ENCODE measurements around the gene TLE7. TPM values are rescaled to one million over a fixed set of nuclear protein-coding genes. Genes with fewer than 3 reads are reported as not detected.

The TLE7 gene
- total and polyA plus RNA-seq, 2 of the 8 experiments (the other 6 are each of a cell fraction or from before 2014, with no cell fraction given): 0.03 TPM; not detected in 1

DNA sequence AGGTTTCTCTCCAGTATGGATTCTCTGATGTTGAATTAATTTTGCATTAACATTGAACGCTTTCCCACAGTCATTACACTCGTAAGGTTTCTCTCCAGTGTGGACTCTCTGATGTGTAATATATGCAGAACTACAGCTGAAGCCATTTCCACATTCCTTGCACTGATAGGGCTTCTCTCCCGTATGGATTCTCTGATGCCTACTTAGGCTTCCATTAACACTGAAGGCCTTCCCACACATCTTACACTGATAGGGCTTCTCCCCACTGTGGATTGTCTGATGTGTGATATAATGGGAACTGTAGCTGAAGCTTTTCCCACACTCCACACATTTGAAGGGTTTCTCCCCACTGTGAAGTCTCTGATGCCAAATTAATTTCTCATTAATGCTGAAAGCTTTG lies 7.2 kb upstream of the TLE7 start:
- no peak overlapping the region for H3K18ac ChIP-seq (ENCODE audit: extremely low read depth, low read length)
- H2BK120ac ChIP-seq (replicated peaks; ENCODE audit: low read depth, low read length): no peak overlapping the region
- H3K56ac ChIP-seq (replicated peaks; ENCODE audit: insufficient read length, low read depth, low read length): no peak overlapping the region
- no peak overlapping the region for H4K91ac ChIP-seq (replicated peaks; ENCODE audit: insufficient read length, low read length)
- H3K27me3 ChIP-seq (replicated peaks in 1 of 4; ENCODE audit: control insufficient read depth in 3 of 4, extremely low read depth in 1 of 4, insufficient read depth in 3 of 4, low read length in 3 of 4): no peaks in the 10 kb centered on the region
- no peak overlapping the region for H3K27ac ChIP-seq (ENCODE audit: low read depth, low read length)
- no peak overlapping the region for H2BK12ac ChIP-seq (ENCODE audit: low read depth, low read length)
- H3K4me1 ChIP-seq (replicated peaks in 1 of 4; ENCODE audit: control insufficient read depth in 3 of 4, insufficient read depth in 4 of 4, low read length in 3 of 4): no peaks in the 10 kb centered on the region
- H3K4ac ChIP-seq (replicated peaks; ENCODE audit: insufficient read length, low read depth, low read length): no peak overlapping the region
- no peak overlapping the region for H2BK15ac ChIP-seq (ENCODE audit: low read length)
- no peak overlapping the region for H4K8ac ChIP-seq (ENCODE audit: extremely low read depth, insufficient read depth, low read length)
- ChIA-PET POLR2A (ENCODE audit: partially characterized antibody) (interaction anchor here (1.8 kb wide), 1 partner anchor 11 kb away, joined by 7 read pairs; no protein-coding TSS in a partner anchor), CTCF (ENCODE audit: partially characterized antibody) (interaction anchor here (1.3 to 1.9 kb wide), 2 partner anchors 31 to 50 kb away, joined by 3 to 7 read pairs; no protein-coding TSS in a partner anchor)
- H3K14ac ChIP-seq (ENCODE audit: insufficient read length): no peak overlapping the region
- H3K79me2 ChIP-seq (ENCODE audit: control insufficient read depth in 1 of 2, insufficient read depth in 2 of 2, low read length in 2 of 2): no peaks in the 10 kb centered on the region
- H4K5ac ChIP-seq (ENCODE audit: insufficient read length, low read depth, low read length): no peak overlapping the region
- 89% methylated on average over 3 of the region's 3 CpGs; no CpG with 5 or more reads in 1 of the 2 experiments for WGBS, 2 experiments (ENCODE audit: extremely low coverage in 1 of 2, insufficient coverage in 1 of 2, insufficient read length in 1 of 2, insufficient replicate concordance in 2 of 2, low coverage in 1 of 2, low lambda C conversion rate in 2 of 2, missing lambda C conversion rate in 1 of 2)
- H3K23ac ChIP-seq (ENCODE audit: insufficient read length): no peak overlapping the region
- no peaks in the 10 kb centered on the region for H4K20me1 ChIP-seq (replicated peaks in 1 of 2; ENCODE audit: control insufficient read depth in 1 of 2, insufficient read depth in 2 of 2, low read length in 2 of 2)
- H3K23me2 ChIP-seq (ENCODE audit: low read depth, low read length): peaks cover 1% of the 10 kb centered on the region; the same call in 1 of the 2 replicates
- H3K9ac ChIP-seq (replicated peaks in 1 of 4; ENCODE audit: extremely low read depth in 1 of 4, low read depth in 3 of 4, low read length in 3 of 4): no peak overlapping the region
- no peak overlapping the region for H2BK5ac ChIP-seq (ENCODE audit: low read depth, low read length)
- peak overlapping the region in 1 of 4 experiments; percentile 23; a peak in 1 of 8 replicates for H3K4me3 ChIP-seq (ENCODE audit: extremely low read depth in 1 of 4, insufficient read depth in 2 of 4, low read depth in 3 of 4, low read length in 4 of 4)
- FAIRE-seq (no peak), DNase-seq (ENCODE audit: low read depth in 1 of 2, low spot score in 2 of 2) (no peak)
- no peak overlapping the region for H3K4me2 ChIP-seq (ENCODE audit: insufficient read depth in 1 of 2, low read depth in 2 of 2, low read length in 2 of 2)
- H3K9me3 ChIP-seq (ENCODE audit: insufficient read depth in 2 of 2, low read depth in 1 of 2, low read length in 1 of 2): peaks cover 58% of the 10 kb centered on the region in 2 experiments
- TF ChIP-seq, protein P1, sequence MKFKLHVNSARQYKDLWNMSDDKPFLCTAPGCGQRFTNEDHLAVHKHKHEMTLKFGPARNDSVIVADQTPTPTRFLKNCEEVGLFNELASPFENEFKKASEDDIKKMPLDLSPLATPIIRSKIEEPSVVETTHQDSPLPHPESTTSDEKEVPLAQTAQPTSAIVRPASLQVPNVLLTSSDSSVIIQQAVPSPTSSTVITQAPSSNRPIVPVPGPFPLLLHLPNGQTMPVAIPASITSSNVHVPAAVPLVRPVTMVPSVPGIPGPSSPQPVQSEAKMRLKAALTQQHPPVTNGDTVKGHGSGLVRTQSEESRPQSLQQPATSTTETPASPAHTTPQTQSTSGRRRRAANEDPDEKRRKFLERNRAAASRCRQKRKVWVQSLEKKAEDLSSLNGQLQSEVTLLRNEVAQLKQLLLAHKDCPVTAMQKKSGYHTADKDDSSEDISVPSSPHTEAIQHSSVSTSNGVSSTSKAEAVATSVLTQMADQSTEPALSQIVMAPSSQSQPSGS (IDR thresholded peaks at IDR 0.05; ENCODE audit: low read length): no peak
- TF ChIP-seq RFX5 (IDR thresholded peaks at IDR 0.05; ENCODE audit: borderline replicate concordance, low read depth, low read length): no peak
- no peak for TF ChIP-seq NRF1 (IDR thresholded peaks at IDR 0.05; ENCODE audit: low read depth, low read length)
- no peak for TF ChIP-seq RAD21 (IDR thresholded peaks at IDR 0.05 in 1 of 2, conservative IDR thresholded peaks at IDR 0.05 in 1 of 2; ENCODE audit: low read depth in 2 of 2, low read length in 2 of 2)
- peak; percentile 45; the same call in 1 of the 2 replicates for TF ChIP-seq KDM1A (IDR thresholded peaks at IDR 0.05; ENCODE audit: borderline replicate concordance, low read length)
- no peak overlapping the region for H2AK5ac ChIP-seq (ENCODE audit: low read depth, low read length)
- peaks cover 6 to 64% (median 29%) of the 10 kb centered on the region in 4 experiments; a peak in 7 of 8 replicates for H3K36me3 ChIP-seq (ENCODE audit: control insufficient read depth in 2 of 4, insufficient read depth in 4 of 4, low read length in 3 of 4)
- no peak overlapping the region for H2AFZ ChIP-seq (ENCODE audit: low read length)
- no peaks in the 10 kb centered on the region for H3K79me1 ChIP-seq (ENCODE audit: low read depth, low read length)
- no peak overlapping the region for H2BK20ac ChIP-seq (ENCODE audit: low read length)
